ENCODE results near the gene MZT2B.
"Not testable (repeated sequence)": the region's sequence is repeated elsewhere in the genome, so short reads cannot be mapped to it uniquely, and the experiment has no call there.

The MZT2B gene

DNA sequence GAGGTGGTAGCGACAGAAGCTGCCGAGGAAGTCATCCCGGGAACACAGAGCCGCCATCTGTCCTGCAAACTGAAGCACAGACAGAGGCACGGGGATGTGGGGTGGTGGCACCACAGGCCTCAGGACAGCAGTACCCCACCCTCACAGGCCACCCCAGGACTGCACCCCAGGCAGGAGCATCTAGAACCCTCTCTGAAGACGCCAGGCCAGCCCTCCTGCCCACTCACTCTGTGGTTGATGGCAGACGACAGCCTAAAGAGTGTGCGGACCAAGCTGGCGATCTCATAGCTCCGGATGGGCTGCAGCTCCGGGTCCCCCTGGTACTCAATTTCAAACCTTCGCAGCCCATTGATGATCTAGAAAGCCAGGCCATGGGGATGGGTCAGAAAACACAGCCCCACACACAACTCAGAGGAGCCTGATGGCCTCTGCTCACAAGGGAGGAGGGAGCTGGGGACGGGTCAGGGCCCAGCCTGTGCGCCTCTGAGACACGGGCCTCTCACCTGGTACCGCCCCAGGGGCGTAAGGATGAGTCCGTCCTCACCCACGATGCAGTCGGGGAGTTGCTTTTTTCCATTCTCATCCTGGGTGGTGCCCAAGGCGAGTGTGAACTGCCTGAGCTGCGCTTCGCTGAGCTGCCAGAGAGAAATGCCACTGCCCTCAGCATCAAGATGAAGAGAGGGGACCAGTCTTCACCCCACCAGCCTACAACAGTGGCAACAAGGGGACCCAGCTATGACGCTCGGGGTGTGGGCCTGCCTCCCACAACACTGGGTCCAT, 29.1 kb upstream of the MZT2B start:
- no peak for DNase-seq

DNA sequence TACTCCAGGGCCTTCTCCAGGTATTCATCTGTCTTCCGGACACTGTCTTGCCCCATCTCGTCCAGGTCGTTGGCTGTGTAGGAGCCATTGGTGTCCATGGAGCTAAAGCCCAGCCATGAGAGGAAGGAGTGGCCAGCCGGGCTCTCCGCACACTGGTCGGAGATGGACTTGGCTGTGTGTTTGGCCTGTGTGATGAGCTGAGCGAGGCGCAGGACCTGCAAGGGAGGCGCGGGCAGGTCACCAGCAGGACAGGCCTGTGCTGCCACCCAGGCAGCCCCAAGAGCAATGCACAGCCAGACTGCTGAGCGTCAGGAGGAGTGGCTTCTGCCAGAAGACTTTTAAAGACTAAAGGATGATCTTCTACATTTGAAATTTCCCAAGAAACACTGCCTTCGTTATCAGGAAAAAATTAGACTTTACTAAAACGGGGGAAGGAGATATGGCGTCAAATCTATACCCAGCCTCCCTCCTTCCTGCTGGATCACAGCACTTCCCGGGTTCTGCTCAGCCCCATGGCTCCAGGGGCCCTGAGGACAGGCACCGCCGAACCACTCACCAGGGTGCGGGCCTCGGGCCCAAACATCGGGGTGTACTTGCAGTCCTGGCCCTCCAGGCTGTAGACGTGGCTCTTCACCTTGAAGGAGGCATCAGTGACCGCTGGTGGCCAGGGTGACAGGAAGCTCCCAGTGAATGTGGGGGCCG, 28.2 kb upstream of the MZT2B start:
- not testable (repeated sequence) for DNase-seq

DNA sequence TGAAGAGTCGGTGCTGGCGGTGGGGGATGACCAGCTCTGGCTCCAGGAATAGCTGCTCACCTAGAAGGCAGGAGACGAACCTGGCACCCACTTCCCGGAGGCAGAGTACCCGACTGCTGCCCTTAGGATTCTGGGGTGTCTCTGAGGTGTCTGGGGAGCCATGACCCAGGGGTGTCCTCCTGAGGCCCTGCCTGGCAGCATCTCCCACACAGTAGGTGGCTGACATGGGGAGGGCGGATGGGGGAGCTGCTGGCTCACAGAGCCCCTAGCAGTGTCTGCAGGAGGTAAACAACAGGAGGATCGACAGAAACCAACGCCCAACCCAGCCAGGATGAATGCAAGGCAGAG, 27.7 kb upstream of the MZT2B start:
- DNase-seq, result not testable (repeated sequence)

DNA sequence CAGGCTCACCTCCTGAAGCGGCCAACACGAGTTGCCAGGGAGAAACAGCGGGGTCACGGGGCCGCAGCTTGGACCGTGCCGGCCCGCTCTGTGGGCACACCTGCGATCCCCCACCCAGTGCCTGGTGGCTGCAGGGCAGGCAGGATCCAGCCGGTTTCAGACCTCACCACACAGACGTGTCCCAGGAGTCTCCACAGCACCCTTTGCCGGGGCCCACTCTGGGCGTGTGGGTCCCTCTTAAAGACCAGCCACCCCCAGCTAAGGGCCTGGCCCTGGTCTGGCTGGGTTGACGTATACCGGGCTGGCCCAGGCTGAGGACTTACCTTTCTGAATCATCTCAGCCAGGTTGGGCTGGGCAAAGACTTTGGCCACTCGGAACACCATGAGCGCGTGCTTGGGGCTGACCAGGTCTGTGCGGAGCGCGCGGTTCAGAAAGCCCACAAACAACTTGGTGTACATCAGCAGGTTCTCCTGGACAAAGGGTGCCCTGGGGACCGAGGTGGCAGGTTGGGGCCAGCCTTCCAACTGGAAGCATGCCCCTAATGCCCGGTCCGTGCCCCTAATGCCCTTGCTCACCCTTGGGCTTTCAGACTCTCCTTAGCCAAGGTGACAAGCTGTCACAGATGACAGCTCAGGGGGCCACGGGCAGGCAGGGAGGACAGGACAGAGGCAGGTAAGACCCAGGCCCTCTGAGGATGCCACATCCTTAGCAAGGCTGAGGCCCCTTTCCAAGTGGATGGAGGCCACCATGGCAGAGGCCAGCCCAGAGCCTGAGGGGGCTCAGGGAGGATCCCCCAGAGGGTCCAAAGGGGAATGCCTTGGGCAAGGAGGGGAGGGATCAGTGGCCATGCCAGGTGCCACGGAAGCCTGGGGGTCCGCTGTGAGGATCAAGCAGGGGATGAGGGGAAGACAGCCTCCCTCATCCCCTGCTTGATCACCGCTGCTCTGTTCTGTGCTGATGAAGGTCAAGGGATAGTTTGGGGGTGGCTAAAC, 27.0 kb upstream of the MZT2B start:
- DNase-seq, result no peak

DNA sequence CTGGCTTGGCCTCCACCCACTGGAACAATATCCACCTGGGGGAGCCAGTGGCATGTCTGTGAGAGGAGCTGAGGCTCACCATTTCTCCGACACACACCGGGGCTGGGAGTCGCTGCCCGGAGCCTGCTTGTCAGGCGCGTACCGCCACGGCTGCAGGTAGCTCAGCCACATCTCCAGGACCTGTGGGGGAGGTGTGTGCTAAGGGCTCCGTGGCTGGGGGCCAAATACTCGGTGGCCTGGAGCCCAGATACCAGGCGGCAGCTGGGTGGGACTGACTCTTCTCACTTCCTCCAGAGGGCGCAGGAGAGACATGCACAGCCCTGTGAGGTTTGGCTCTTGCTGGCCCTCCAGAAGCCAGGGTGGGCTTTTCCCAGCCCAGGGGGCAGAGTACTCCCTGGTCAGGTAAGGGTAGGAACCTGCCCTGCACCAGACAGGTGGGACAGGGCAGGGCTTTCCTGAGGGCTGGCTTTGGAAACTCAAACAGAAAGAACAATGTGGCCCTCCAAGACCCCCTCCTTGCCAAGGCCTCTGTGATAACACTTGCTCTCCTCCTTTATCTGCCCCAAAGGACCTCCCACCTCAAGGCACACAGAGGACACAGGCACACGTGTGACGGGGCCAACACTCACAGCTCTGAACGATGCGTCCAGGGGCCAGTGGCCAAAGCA, 26.0 kb upstream of the MZT2B start:
- peak; percentile 49 for DNase-seq

DNA sequence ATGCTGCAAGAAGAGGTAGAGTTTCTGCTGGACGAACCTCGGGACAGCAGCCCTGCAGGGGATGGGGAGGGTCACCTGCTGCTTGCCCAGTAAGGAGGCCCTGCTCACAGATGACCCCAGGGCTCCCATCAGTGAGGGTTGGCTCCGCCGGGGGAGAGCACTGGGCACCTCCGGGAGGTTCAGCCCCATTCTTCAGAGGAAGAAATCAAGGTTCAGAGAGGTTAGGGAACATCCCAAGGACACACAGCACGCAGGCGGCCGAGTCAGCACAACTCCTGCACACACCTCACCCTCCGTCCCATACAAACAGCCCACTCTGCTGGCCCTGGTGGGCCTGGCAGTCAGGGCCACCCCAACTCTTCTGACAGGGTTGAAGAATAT, 25.4 kb upstream of the MZT2B start:
- no peak for DNase-seq

DNA sequence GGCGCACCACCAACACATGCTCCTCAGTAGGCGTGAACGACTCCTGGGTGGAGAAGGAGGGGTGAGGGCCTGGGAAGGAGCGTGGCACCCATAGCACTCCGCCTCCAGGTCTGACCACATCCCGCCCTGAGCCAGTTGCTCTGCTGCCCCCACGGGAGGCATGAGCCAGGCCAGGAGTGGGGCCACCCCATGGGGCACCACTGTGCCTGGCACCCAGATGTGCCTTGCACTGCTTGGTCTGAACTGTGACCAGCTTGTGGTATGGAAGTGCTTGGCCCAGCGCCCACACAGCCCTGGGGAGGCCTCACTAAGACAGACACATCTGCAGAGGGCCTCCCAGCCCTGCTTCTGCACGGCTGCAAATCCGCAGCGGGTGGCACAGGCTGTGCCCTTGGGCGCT, 24.7 kb upstream of the MZT2B start:
- DNase-seq, result peak; percentile 18

DNA sequence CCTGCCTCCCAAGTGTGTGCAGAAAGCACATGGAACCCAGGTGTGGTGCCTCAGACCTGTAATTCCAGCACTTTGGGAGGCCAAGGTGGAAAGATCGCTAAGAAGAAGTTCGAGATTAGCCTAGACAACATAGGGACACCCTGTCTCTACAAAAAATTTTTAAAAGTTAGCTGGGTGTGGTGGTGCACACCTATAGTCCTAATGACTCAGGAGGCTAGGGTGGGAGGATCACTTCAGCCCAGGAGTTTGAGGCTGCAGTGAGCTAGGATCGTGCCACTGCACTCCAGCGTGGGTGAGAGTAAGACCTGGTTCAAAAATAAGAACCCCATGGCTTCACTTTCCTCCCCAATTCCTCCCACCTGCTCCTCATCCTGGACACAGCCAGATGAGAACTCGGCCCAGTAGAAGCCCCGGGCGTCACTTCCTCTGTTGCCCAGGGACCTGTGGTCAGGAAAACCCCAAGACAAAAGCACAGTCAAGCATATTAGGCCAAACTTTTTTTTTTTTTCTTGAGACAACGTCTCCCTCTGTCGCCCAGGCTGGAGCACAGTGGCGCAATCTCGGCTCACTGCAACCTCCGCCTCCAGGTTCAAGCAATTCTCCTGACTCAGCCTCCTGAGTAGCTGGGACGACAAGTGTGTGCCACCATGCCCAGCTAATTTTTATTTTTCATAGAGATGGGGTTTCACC, 24.1 kb upstream of the MZT2B start:
- not testable (repeated sequence) for DNase-seq

DNA sequence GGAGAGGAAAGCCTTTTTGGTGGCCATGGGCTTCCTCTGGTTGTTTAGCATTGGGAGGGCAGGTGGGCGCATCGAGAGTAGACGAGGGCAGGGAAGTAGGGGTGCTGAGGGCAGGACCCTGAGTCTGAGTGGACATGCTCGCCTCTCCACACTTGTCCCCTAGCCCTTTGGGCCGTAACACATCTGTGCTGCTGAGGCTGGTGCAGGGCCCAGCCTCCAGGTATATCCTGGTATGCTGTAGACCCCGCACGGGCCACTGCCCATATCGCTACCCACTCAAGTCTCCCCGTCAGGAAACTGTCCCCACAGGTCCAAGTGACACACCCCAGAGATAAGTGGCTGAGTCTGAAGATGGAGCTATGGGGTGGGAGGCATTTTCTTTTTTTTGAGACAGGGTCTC, 23.4 kb upstream of the MZT2B start:
- no peak for DNase-seq

DNA sequence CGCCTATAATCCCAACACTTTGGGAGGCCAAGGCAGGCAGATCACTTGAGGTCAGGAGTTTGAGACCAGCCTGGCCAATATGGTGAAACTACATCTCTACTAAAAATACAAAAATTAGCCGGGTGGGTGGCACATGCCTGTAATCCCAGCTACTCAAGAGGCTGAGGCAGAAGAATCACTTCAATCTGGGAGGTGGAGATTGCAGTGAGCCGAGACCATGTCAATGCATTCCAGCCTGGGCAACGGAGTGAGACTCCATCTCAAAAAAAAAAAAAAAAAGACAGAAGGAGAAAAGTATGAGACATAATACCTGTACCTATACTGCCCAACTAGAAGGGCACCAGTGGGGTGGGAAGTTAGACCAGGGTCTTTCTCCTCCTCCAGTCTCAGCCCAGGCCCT, 22.7 kb upstream of the MZT2B start:
- DNase-seq, result not testable (repeated sequence)

DNA sequence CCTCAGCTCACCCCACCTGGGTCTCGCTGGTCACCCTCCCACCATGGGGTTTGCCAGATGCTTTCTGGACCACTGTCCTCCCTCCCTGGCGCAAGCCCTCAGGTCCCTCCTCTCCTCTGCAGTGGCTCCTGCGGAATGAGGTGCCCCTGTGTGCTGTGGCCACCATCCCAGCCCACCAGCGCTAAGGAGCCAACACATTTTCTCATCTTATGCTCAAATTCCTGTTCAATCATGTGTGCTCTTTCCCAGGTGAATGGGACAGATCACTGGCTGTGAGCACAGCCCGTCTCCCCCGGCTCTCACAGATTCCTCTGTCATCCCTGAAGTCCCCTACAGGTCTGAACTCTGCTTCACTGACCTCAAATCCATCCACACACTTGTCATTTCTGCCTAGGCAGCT, 21.9 kb upstream of the MZT2B start:
- no peak for DNase-seq

DNA sequence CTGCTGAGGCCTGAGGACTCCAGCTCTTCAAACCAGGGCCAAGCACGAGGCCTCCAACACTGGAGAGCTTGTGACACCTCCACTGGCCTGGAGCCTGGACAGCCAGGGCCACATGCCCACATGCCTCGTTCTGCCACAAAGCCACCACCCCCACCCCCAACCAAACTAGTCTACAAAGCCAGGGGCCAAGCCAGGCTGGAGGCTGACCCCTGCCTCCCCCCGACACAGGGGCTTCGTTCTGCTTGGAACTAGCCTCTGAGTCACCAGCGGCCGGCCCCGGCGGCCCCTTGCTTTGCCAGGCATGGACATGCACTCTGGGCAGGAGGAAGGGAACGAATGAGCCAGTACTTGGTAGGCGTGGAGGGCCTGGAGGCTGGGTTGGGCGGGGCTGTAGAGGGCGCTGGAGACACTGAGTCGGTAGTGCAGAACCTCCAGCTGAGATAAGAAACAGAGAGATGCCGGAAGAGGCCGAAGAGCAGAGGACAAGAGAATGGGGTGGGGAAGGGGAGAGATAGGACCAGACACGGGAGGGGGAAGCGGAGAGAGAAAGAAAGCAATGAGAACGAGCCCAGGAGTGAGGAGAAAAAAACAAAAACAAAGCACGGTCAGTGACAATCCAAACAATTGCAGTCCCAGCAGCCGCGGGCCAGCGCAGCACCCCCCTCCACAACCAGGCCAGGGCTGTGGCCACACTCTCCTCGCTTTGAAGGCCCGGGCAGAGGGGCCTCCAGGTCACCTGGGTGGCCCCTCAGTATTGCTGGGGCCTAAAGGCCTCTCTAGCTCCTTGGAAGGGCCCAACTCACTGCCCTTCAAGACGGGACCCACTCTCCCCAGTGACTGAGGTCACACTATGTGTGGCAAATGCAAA, 21.0 kb upstream of the MZT2B start:
- DNase-seq, result not testable (repeated sequence)

DNA sequence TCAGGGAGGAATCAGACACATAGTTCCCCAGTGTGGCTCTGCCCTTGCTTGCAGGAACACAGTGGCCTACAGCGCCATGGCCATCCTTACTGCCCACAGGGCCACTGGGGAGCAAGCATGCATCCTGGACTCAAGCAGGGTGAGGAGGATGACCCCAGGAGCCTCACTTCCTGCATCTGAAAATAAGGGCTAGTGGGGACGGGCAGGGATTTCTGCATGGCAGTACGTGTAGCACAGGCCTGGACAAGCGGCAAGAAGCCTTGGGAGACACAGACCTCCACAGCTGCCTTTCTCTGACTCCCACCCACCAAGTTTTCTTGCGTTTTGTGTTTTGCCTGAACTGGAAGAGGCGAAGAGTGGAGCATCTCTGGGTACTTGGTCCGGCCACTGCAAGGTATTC, 19.6 kb upstream of the MZT2B start:
- DNase-seq, result not testable (repeated sequence)

DNA sequence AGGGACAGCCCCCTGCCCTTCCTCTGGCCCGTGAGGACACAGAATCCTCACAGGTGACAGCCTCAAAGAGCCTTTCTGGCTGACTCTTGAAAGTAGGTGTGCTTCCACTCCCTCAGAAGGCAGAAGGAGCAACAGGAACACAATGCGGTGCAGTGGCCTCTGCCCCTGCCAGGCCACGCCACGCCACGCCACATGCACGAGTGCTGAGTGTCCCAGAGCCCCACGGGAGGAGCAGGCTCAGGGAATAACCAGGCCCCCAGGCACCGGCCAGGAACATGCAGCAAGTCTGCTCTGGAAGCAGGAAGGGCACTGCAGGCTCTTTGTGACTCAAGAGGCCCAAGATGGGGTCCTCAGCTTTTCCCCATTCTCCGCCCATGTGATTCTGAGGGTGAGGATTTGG, 19.1 kb upstream of the MZT2B start:
- no peak for DNase-seq

DNA sequence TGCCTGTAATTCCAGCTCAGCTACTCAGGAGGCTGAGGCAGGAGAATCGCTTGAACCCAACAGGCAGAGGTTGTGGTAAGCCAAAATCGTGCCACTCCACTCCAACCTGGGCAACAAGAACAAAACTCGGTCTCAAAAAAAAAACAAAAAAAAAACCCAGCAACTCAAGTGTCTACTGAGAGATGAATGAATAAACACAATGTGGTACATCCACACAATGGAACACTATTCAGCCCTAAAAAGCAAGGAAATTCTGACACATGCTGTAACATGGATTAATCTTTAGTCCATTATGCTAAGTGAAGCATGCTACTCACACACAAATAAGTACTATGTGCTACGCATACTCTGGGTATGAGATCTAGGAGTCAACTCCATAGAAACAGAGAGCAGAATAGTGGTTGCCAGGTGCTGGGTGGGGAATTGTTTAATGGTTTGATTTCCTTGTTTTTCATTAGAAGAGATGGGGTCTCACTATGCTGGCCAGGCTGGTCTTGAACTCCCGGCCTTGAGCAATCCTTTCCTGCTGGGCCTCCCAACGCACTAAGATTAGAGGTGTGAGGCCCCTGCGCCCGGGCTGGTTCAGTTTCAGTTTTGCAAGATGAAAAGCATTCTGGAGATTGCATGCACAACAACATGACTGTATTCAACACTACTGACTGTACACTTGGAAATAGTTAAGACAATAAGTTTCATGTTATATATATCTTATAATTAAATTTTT, 16.6 kb upstream of the MZT2B start:
- DNase-seq, result no peak

DNA sequence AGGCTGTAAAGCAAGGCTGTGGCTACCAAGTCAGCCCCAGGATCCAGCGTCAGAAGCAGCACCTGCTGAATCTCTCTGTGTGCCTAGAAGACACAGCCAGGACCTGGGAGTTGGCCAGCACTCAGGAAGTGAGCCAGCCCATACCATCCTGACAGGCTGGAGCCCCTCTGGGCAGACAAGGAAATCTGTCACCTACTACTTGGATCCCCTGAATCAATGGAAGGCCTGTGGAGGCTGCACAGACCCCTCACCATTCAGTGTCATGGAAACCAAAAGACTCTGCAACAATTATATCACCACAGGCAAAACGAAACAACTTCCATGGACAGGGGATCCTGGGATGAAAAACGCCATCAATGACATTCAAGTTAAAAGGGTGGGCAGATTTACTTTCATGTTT, 15.5 kb upstream of the MZT2B start:
- DNase-seq, result not testable (repeated sequence)

DNA sequence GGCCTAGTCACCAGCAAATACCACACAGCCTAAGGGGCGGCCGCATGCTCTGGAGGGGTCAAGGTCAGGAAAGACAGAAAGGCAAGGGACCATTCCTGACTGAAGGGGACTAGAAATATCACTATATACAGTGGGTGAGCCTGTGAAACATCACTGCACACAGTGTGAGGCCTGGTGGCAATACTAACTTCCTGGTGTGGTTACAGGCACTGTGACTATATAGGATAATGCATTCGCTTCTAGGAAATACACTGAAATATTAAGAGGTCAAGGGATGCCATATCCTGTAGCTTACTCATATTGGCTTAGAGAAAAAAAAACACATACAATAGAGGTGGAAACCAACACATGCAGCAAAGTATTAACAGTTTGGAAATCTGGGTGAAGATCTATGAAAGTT, 12.9 kb upstream of the MZT2B start:
- DNase-seq, result not testable (repeated sequence)

DNA sequence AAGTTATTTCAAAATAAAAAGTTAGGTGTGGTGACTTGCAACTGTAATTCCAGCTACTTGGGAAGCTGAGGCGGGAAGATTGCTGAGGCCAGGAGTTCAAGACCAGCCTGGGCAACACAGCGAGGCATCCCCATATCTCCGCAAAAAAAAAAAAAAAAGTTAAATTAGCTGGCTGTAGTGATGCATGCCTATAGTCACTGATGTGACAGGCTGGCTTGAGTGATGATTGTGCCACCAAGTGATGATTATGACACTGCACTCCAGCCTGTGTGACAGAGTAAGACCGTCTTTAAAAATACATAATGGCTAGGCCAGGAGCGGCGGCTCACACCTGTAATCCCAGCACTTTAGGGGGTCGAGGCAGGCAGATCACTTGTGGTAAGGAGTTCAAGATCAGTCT, 12.2 kb upstream of the MZT2B start:
- no peak for DNase-seq

DNA sequence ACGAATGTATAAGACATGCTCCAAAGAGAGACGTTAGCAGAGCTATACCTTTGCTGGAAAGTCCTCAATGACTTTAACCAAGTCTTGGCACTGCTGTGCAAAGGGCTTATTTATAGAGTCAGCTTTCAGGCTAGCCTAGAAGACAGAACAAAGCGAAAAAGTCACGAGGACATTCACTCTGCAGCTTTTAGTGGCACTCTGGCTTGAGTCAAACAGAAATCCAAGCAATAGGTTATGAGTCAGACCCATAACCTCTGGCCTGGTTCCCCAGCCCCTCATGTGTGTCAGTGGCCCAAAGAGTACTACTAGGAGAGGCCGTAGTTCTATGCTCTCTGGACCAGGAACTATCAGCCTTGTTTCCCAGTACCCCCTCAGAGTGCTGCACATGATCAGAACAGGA, 7.2 kb upstream of the MZT2B start:
- DNase-seq, result not testable (repeated sequence)
